HCT116 (cell line): ENCODE results near the gene ACMSD. TPM values are rescaled to one million over a fixed set of nuclear protein-coding genes. Genes with fewer than 3 reads are reported as not detected.

Experiments used
- ATAC-seq: fragments of 200-7000 bp; cut with Tn5 transposase; 2 replicates; pipeline ENCODE4 v1.9.1; 2020; ENCODE audit warnings: mild to moderate bottlenecking, moderate library complexity
- BruUV-seq: library from RNA; stranded (reverse); fragments of 400-500 nt; replicated peaks from 2 replicates; lab custom pipeline; 2021; lab: Mats Ljungman, UMichigan
- CTCF ChIA-PET: fragments of 300-600 bp; sonication (Branson Sonifier 250); formaldehyde crosslinking; loops from one replicate; lab custom pipeline; 2021; ENCODE audit warnings: antibody characterized with exemption; lab: Charles Lee
- POLR2A ChIA-PET: fragments of 300-600, 350-600 bp; sonication (Branson Sonifier 250); formaldehyde crosslinking; loops from one replicate; lab custom pipeline; 2021; ENCODE audit warnings: antibody characterized with exemption; lab: Charles Lee
- RAD21 ChIA-PET, 2 experiments: fragments of 300-600 bp; sonication (Branson Sonifier 250); formaldehyde crosslinking; loops; one replicate each; lab custom pipeline; 2023; ENCODE audit warnings: low total read pairs in 2 of 2; ENCODE audit not compliant: uncharacterized antibody in 2 of 2, unreplicated experiment in 2 of 2, low non-redundant PET in 1 of 2; lab: Charles Lee
- DNase-seq: peaks from one replicate; pipeline ENCODE4 v3.0.0-alpha.2; 2010; ENCODE audit warnings: low read depth, low spot score
- H2AFZ ChIP-seq: fragments of 200-600 bp; shearing (Covaris generic), sonication (generic); 2 replicates; pipeline ENCODE4 v1.6.1; 2017; ENCODE audit warnings: low read depth, mixed run types, mixed read lengths, antibody characterized with exemption, low read length; ENCODE audit not compliant: poor library complexity, severe bottlenecking
- H3K27ac ChIP-seq: 2 replicates; pipeline ENCODE4 v1.5.1; 2012; ENCODE audit warnings: low read depth, low read length
- H3K27me3 ChIP-seq: fragments of 200-600 bp; sonication (generic); 2 replicates; pipeline ENCODE4 v1.6.1; 2016; ENCODE audit warnings: mixed run types, low read length, mixed read lengths; ENCODE audit not compliant: insufficient read depth
- H3K36me3 ChIP-seq, 2 experiments: fragments of 200-500 bp in 1 of 2; fragments of 200-600 bp in 1 of 2; sonication (Bioruptor generic) in 1 of 2; sonication (generic) in 1 of 2; 2 replicates each; pipeline versions ENCODE4 v1.5.1 to v1.6.1; 2014 to 2016; ENCODE audit warnings: low read length in 2 of 2, inconsistent platforms in 1 of 2, mixed read lengths in 1 of 2, mixed run types in 1 of 2; ENCODE audit not compliant: insufficient read depth in 2 of 2, control insufficient read depth in 1 of 2
- H3K4me1 ChIP-seq, 2 experiments: fragments of 200-600 bp in 1 of 2; sonication (generic) in 1 of 2; 2 replicates each; pipeline versions ENCODE4 v1.5.1 to v1.6.1; 2012 to 2017; ENCODE audit warnings: low read length in 2 of 2, inconsistent platforms in 1 of 2, mild to moderate bottlenecking in 1 of 2, mixed read lengths in 1 of 2, mixed run types in 1 of 2, moderate library complexity in 1 of 2; ENCODE audit not compliant: insufficient read depth in 2 of 2, control insufficient read depth in 1 of 2
- H3K4me2 ChIP-seq: fragments of 200-600 bp; sonication (generic); 2 replicates; pipeline ENCODE4 v1.6.1; 2017; ENCODE audit warnings: mixed run types, low read length, mixed read lengths
- H3K4me3 ChIP-seq, 2 experiments: fragments of 200-600 bp in 1 of 2; sonication (generic) in 1 of 2; replicated peaks in 1 of 2; 2 replicates each; pipeline ENCODE4 v1.5.1; 2011 to 2016; ENCODE audit warnings: low read length in 2 of 2, control low read depth in 1 of 2, low read depth in 1 of 2, mild to moderate bottlenecking in 1 of 2, mixed read lengths in 1 of 2, mixed run types in 1 of 2
- H3K79me2 ChIP-seq: fragments of 200-600 bp; sonication (generic); 2 replicates; pipeline ENCODE4 v1.6.1; 2017; ENCODE audit warnings: mild to moderate bottlenecking, mixed run types, low read length, moderate library complexity, mixed read lengths; ENCODE audit not compliant: insufficient read depth
- H3K9ac ChIP-seq: fragments of 200-600 bp; sonication (generic); 2 replicates; pipeline ENCODE4 v1.6.1; 2016; ENCODE audit warnings: low read length, mixed read lengths
- H3K9me2 ChIP-seq: fragments of 200-600 bp; sonication (generic), shearing (Covaris generic); 2 replicates; pipeline ENCODE4 v1.6.1; 2017; ENCODE audit warnings: mixed run types, mild to moderate bottlenecking, moderate library complexity; ENCODE audit not compliant: insufficient read depth
- H3K9me3 ChIP-seq, 2 experiments: fragments of 200-500 bp in 1 of 2; fragments of 200-600 bp in 1 of 2; sonication (Bioruptor generic) in 1 of 2; sonication (generic) in 1 of 2; 2 replicates each; pipeline ENCODE4 v1.6.1; 2014 to 2017; ENCODE audit warnings: low read length in 2 of 2, mixed read lengths in 2 of 2, inconsistent platforms in 1 of 2, low read depth in 1 of 2, mild to moderate bottlenecking in 1 of 2, mixed run types in 1 of 2, moderate library complexity in 1 of 2; ENCODE audit not compliant: control insufficient read depth in 1 of 2, insufficient read depth in 1 of 2
- H4K20me1 ChIP-seq: fragments of 200-600 bp; sonication (generic), shearing (Covaris generic); 2 replicates; pipeline ENCODE4 v1.6.1; 2017; ENCODE audit warnings: mixed run types, mild to moderate bottlenecking, moderate library complexity; ENCODE audit not compliant: insufficient read depth
- CBX3 ChIP-seq: IDR thresholded peaks from 2 replicates; pipeline ENCODE4 v1.6.1; 2012; ENCODE audit warnings: low read depth
- ELF1 ChIP-seq: IDR thresholded peaks from 2 replicates; pipeline ENCODE4 v1.6.1; 2012; ENCODE audit warnings: low read depth, borderline replicate concordance
- EZH2 ChIP-seq: fragments of 200-600 bp; sonication (generic); IDR thresholded peaks from 2 replicates; pipeline ENCODE4 v1.6.1; 2017; ENCODE audit warnings: antibody characterized with exemption, mixed run types
- FOSL1 ChIP-seq: IDR thresholded peaks from 2 replicates; pipeline ENCODE4 v1.6.1; 2012; ENCODE audit warnings: low read depth
- JUND ChIP-seq: IDR thresholded peaks from 2 replicates; pipeline ENCODE4 v1.6.1; 2012
- POLR2A ChIP-seq: IDR thresholded peaks from 2 replicates; pipeline ENCODE4 v1.7.0; 2011; ENCODE audit warnings: borderline replicate concordance; ENCODE audit not compliant: insufficient read depth, insufficient read length; ENCODE audit errors: extremely low read depth
- POLR2AphosphoS5 ChIP-seq: IDR thresholded peaks from 2 replicates; pipeline ENCODE4 v1.6.1; 2011; ENCODE audit warnings: mild to moderate bottlenecking, low read depth, low read length, moderate library complexity
- SIN3A ChIP-seq: IDR thresholded peaks from 2 replicates; pipeline ENCODE4 v1.6.1; 2012; ENCODE audit warnings: low read depth
- SRF ChIP-seq: IDR thresholded peaks from 2 replicates; pipeline ENCODE4 v1.6.1; 2012; ENCODE audit warnings: low read depth
- YY1 ChIP-seq: IDR thresholded peaks from 2 replicates; pipeline ENCODE4 v1.6.1; 2011; ENCODE audit warnings: low read length, low read depth, moderate library complexity, mild to moderate bottlenecking; ENCODE audit not compliant: insufficient replicate concordance; ENCODE audit errors: extremely low read depth
- ZFX ChIP-seq: fragments of 450-650 bp; IDR thresholded peaks from 2 replicates; pipeline ENCODE4 v1.6.1; 2017
- ZNF274 ChIP-seq: fragments of 200-500 bp; sonication (Bioruptor generic); IDR thresholded peaks from 2 replicates; pipeline ENCODE4 v1.6.1; 2014; ENCODE audit warnings: mild to moderate bottlenecking, low read depth, low read length, inconsistent platforms
- intact Hi-C: fragments of 100-400 bp; cut with micrococcal nuclease; formaldehyde crosslinking; loops from 2 replicates; pipeline ENCODE4 v1.10.0; 2022
- total RNA-seq: library from RNA; stranded (reverse); gene quantifications from one replicate; pipeline ENCODE4 v1.2.1, GENCODE V29; 2021; ENCODE audit not compliant: unreplicated experiment
- TF ChIP-seq, protein P1 (sequence below): IDR thresholded peaks from 2 replicates; pipeline ENCODE4 v1.6.1; 2011; ENCODE audit warnings: mild to moderate bottlenecking, low read length, moderate library complexity; ENCODE audit not compliant: insufficient replicate concordance; ENCODE audit errors: extremely low read depth
- TF ChIP-seq, protein P2 (sequence below), 3 experiments: fragments of 200-600 bp in 1 of 3; sonication (generic) in 1 of 3; IDR thresholded peaks in 2 of 3; conservative IDR thresholded peaks in 1 of 3; 2 replicates each; pipeline ENCODE4 v1.5.1; 2012 to 2017; ENCODE audit warnings: low read depth in 2 of 3, low read length in 2 of 3, antibody characterized with exemption in 1 of 3, borderline replicate concordance in 1 of 3, control low read depth in 1 of 3, mild to moderate bottlenecking in 1 of 3, mixed read lengths in 1 of 3, mixed run types in 1 of 3, moderate library complexity in 1 of 3; ENCODE audit not compliant: insufficient read depth in 1 of 3
- TF ChIP-seq, protein P3 (sequence below): IDR thresholded peaks from 2 replicates; pipeline ENCODE4 v1.6.1; 2012; ENCODE audit warnings: low read depth
- TF ChIP-seq, protein P4 (sequence below): IDR thresholded peaks from 2 replicates; pipeline ENCODE4 v1.6.1; 2012

ACMSD gene
- total RNA-seq, 1 experiment from 2014 or later: not detected

DNA sequence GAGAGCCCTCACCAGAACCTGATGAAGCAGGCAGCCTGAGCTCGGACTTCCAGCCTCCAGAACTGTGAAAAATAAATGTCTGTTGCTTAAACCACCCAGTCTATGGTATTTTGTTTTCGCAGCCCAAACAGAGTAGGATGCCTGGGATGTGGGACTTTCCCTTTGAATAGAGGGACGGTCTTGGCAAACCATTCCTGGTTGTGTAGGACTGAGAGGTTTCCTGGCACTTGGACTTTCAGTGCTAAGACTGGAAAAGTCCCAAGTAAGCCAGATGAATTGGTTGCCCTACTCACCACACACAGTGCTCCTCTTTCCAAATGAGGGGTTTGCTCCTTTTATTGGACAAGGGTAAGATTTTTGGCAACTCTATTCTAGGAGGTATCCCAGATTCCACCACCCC, 46.8 kb upstream of the ACMSD start:
- Histone ChIP-seq H3K4me3 (no peak overlapping the region), H2AFZ (no peak overlapping the region), H3K9me2 (no peaks in the 10 kb centered on the region), H3K36me3 (no peaks in the 10 kb centered on the region), H3K27ac (no peak overlapping the region), H3K9me3 (no peaks in the 10 kb centered on the region), H3K4me1 (no peaks in the 10 kb centered on the region), H4K20me1 (no peaks in the 10 kb centered on the region), H3K27me3 (no peaks in the 10 kb centered on the region), H3K4me2 (no peak overlapping the region), H3K9ac (no peak overlapping the region), H3K79me2 (no peaks in the 10 kb centered on the region)
- TF ChIP-seq, protein P1, sequence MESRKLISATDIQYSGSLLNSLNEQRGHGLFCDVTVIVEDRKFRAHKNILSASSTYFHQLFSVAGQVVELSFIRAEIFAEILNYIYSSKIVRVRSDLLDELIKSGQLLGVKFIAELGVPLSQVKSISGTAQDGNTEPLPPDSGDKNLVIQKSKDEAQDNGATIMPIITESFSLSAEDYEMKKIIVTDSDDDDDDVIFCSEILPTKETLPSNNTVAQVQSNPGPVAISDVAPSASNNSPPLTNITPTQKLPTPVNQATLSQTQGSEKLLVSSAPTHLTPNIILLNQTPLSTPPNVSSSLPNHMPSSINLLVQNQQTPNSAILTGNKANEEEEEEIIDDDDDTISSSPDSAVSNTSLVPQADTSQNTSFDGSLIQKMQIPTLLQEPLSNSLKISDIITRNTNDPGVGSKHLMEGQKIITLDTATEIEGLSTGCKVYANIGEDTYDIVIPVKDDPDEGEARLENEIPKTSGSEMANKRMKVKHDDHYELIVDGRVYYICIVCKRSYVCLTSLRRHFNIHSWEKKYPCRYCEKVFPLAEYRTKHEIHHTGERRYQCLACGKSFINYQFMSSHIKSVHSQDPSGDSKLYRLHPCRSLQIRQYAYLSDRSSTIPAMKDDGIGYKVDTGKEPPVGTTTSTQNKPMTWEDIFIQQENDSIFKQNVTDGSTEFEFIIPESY: no peak
- TF ChIP-seq CBX3: no peak
- TF ChIP-seq FOSL1: no peak
- no peak for TF ChIP-seq ZFX
- TF ChIP-seq POLR2A: no peak
- TF ChIP-seq ELF1: no peak
- TF ChIP-seq, protein P2, sequence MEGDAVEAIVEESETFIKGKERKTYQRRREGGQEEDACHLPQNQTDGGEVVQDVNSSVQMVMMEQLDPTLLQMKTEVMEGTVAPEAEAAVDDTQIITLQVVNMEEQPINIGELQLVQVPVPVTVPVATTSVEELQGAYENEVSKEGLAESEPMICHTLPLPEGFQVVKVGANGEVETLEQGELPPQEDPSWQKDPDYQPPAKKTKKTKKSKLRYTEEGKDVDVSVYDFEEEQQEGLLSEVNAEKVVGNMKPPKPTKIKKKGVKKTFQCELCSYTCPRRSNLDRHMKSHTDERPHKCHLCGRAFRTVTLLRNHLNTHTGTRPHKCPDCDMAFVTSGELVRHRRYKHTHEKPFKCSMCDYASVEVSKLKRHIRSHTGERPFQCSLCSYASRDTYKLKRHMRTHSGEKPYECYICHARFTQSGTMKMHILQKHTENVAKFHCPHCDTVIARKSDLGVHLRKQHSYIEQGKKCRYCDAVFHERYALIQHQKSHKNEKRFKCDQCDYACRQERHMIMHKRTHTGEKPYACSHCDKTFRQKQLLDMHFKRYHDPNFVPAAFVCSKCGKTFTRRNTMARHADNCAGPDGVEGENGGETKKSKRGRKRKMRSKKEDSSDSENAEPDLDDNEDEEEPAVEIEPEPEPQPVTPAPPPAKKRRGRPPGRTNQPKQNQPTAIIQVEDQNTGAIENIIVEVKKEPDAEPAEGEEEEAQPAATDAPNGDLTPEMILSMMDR (IDR thresholded peaks at IDR 0.05 in 2 of 3, conservative IDR thresholded peaks at IDR 0.05 in 1 of 3; ENCODE audit: borderline replicate concordance in 1 of 3, insufficient read depth in 1 of 3, low read depth in 2 of 3, low read length in 2 of 3): no peak
- TF ChIP-seq SRF: no peak
- no peak for TF ChIP-seq SIN3A
- no peak for TF ChIP-seq JUND
- TF ChIP-seq, protein P3, sequence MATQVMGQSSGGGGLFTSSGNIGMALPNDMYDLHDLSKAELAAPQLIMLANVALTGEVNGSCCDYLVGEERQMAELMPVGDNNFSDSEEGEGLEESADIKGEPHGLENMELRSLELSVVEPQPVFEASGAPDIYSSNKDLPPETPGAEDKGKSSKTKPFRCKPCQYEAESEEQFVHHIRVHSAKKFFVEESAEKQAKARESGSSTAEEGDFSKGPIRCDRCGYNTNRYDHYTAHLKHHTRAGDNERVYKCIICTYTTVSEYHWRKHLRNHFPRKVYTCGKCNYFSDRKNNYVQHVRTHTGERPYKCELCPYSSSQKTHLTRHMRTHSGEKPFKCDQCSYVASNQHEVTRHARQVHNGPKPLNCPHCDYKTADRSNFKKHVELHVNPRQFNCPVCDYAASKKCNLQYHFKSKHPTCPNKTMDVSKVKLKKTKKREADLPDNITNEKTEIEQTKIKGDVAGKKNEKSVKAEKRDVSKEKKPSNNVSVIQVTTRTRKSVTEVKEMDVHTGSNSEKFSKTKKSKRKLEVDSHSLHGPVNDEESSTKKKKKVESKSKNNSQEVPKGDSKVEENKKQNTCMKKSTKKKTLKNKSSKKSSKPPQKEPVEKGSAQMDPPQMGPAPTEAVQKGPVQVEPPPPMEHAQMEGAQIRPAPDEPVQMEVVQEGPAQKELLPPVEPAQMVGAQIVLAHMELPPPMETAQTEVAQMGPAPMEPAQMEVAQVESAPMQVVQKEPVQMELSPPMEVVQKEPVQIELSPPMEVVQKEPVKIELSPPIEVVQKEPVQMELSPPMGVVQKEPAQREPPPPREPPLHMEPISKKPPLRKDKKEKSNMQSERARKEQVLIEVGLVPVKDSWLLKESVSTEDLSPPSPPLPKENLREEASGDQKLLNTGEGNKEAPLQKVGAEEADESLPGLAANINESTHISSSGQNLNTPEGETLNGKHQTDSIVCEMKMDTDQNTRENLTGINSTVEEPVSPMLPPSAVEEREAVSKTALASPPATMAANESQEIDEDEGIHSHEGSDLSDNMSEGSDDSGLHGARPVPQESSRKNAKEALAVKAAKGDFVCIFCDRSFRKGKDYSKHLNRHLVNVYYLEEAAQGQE: no peak
- no peak for TF ChIP-seq ZNF274
- TF ChIP-seq EZH2: no peak
- no peak for TF ChIP-seq YY1
- no peak for TF ChIP-seq POLR2AphosphoS5
- TF ChIP-seq, protein P4, sequence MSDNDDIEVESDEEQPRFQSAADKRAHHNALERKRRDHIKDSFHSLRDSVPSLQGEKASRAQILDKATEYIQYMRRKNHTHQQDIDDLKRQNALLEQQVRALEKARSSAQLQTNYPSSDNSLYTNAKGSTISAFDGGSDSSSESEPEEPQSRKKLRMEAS: no peak
- ChIA-PET POLR2A (no interaction called here), RAD21 (no interaction called here), CTCF (no interaction called here)
- no peak for DNase-seq
- intact Hi-C loops: no loop called here
- ATAC-seq: no peak
- BruUV-seq: no TSS peak
